H1 (cell line): ENCODE measurements around the gene PCDHA1. TPM values are rescaled to one million over a fixed set of nuclear protein-coding genes. Genes with fewer than 3 reads are reported as not detected.
"Not testable (repeated sequence)": the region's sequence is repeated elsewhere in the genome, so short reads cannot be mapped to it uniquely, and the experiment has no call there.

Experiments
- CTCF ChIA-PET: fragments of 300-600 bp; sonication (Branson Sonifier 250); formaldehyde crosslinking; loops from one replicate; lab custom pipeline; 2021; ENCODE audit not compliant: partially characterized antibody; lab: Charles Lee
- POLR2A ChIA-PET: fragments of 300-600 bp; sonication (Branson Sonifier 250); formaldehyde crosslinking; loops from one replicate; lab custom pipeline; 2021; ENCODE audit warnings: inconsistent platforms; ENCODE audit not compliant: partially characterized antibody; lab: Charles Lee
- DNase-seq, 2 experiments: peaks; one replicate each; pipeline versions ENCODE4 v3.0.0 to v3.0.0-alpha.2; 2010 to 2022; ENCODE audit warnings: low spot score in 2 of 2, low read depth in 1 of 2, mixed read lengths in 1 of 2
- FAIRE-seq: peaks from 2 replicates; lab custom pipeline; 2011; peaks lifted over from hg19 to GRCh38; lab: Jason Lieb, UNC
- H2AFZ ChIP-seq: 2 replicates; pipeline ENCODE4 v1.8.1; 2012; ENCODE audit warnings: low read length, inconsistent platforms
- H2AK5ac ChIP-seq: 2 replicates; pipeline ENCODE4 v1.6.1; 2013; ENCODE audit warnings: low read depth, low read length
- H2BK120ac ChIP-seq: replicated peaks from 2 replicates; pipeline ENCODE3; 2013; ENCODE audit warnings: low read depth, low read length, inconsistent platforms
- H2BK12ac ChIP-seq: 2 replicates; pipeline ENCODE4 v1.6.1; 2013; ENCODE audit warnings: low read depth, low read length
- H2BK15ac ChIP-seq: 2 replicates; pipeline ENCODE4 v1.6.1; 2013; ENCODE audit warnings: low read length
- H2BK20ac ChIP-seq: 2 replicates; pipeline ENCODE4 v1.6.1; 2013; ENCODE audit warnings: low read length
- H2BK5ac ChIP-seq: 2 replicates; pipeline ENCODE4 v1.6.1; 2013; ENCODE audit warnings: low read depth, low read length
- H3K14ac ChIP-seq: 2 replicates; pipeline ENCODE4 v1.6.1; 2013; ENCODE audit warnings: inconsistent platforms; ENCODE audit not compliant: insufficient read length
- H3K18ac ChIP-seq: 2 replicates; pipeline ENCODE4 v1.6.1; 2013; ENCODE audit warnings: low read length; ENCODE audit errors: extremely low read depth
- H3K23ac ChIP-seq: 2 replicates; pipeline ENCODE4 v1.6.1; 2013; ENCODE audit warnings: inconsistent platforms; ENCODE audit not compliant: insufficient read length
- H3K23me2 ChIP-seq: 2 replicates; pipeline ENCODE4 v1.6.1; 2013; ENCODE audit warnings: low read depth, low read length
- H3K27ac ChIP-seq: 2 replicates; pipeline ENCODE4 v1.6.1; 2011; ENCODE audit warnings: low read depth, low read length, inconsistent platforms
- H3K27me3 ChIP-seq, 4 experiments: replicated peaks in 1 of 4; 1 replicate in 1 of 4; 2 replicates in 3 of 4; pipeline versions ENCODE4 v1.6.1 to v1.8.1; 2011 to 2013; ENCODE audit warnings: low read length in 3 of 4, mild to moderate bottlenecking in 3 of 4, inconsistent platforms in 2 of 4, mixed read lengths in 2 of 4, moderate library complexity in 1 of 4; ENCODE audit not compliant: control insufficient read depth in 3 of 4, insufficient read depth in 3 of 4; ENCODE audit errors: extremely low read depth in 1 of 4
- H3K36me3 ChIP-seq, 4 experiments: 2 replicates each; pipeline versions ENCODE4 v1.6.1 to v1.8.1; 2011 to 2013; ENCODE audit warnings: mild to moderate bottlenecking in 4 of 4, low read length in 3 of 4, moderate library complexity in 2 of 4, control low read depth in 1 of 4, inconsistent platforms in 1 of 4; ENCODE audit not compliant: insufficient read depth in 4 of 4, control insufficient read depth in 2 of 4
- H3K4ac ChIP-seq: replicated peaks from 2 replicates; pipeline ENCODE3; 2013; ENCODE audit warnings: low read length, low read depth, mixed read lengths, inconsistent platforms; ENCODE audit not compliant: insufficient read length
- H3K4me1 ChIP-seq, 4 experiments: replicated peaks in 1 of 4; 1 replicate in 1 of 4; 2 replicates in 3 of 4; pipeline versions ENCODE4 v1.6.1 to v1.8.1; 2011 to 2013; ENCODE audit warnings: low read length in 3 of 4, inconsistent platforms in 2 of 4, mixed read lengths in 1 of 4; ENCODE audit not compliant: insufficient read depth in 4 of 4, control insufficient read depth in 3 of 4
- H3K4me2 ChIP-seq, 2 experiments: 2 replicates each; pipeline versions ENCODE4 v1.6.1 to v1.8.1; 2011 to 2013; ENCODE audit warnings: low read depth in 2 of 2, low read length in 2 of 2, control low read depth in 1 of 2, inconsistent platforms in 1 of 2, mild to moderate bottlenecking in 1 of 2; ENCODE audit not compliant: insufficient read depth in 1 of 2
- H3K4me3 ChIP-seq, 4 experiments: fragments of 200-600, 300-600 bp in 1 of 4; sonication (generic), shearing (Covaris generic), sonication (Bioruptor Twin) in 1 of 4; 2 replicates each; pipeline versions ENCODE4 v1.5.1 to v1.8.1; 2011 to 2016; ENCODE audit warnings: low read length in 4 of 4, low read depth in 3 of 4, control low read depth in 2 of 4, inconsistent platforms in 2 of 4, mild to moderate bottlenecking in 2 of 4, mixed read lengths in 1 of 4, moderate library complexity in 1 of 4; ENCODE audit not compliant: insufficient read depth in 2 of 4; ENCODE audit errors: extremely low read depth in 1 of 4
- H3K56ac ChIP-seq: replicated peaks from 2 replicates; pipeline ENCODE3; 2013; ENCODE audit warnings: low read depth, mild to moderate bottlenecking, mixed read lengths, low read length, inconsistent platforms; ENCODE audit not compliant: insufficient read length
- H3K79me1 ChIP-seq: 2 replicates; pipeline ENCODE4 v1.6.1; 2013; ENCODE audit warnings: low read depth, low read length, control low read depth
- H3K79me2 ChIP-seq, 2 experiments: 2 replicates each; pipeline versions ENCODE4 v1.6.1 to v1.8.1; 2012 to 2013; ENCODE audit warnings: low read length in 2 of 2, mild to moderate bottlenecking in 2 of 2, inconsistent platforms in 1 of 2; ENCODE audit not compliant: insufficient read depth in 2 of 2, control insufficient read depth in 1 of 2
- H3K9ac ChIP-seq, 4 experiments: replicated peaks in 1 of 4; 1 replicate in 1 of 4; 2 replicates in 3 of 4; pipeline versions ENCODE4 v1.6.1 to v1.8.1; 2011 to 2013; ENCODE audit warnings: low read depth in 3 of 4, low read length in 3 of 4, control low read depth in 2 of 4, mild to moderate bottlenecking in 2 of 4, moderate library complexity in 2 of 4, inconsistent platforms in 1 of 4; ENCODE audit errors: extremely low read depth in 1 of 4
- H3K9me3 ChIP-seq, 2 experiments: 2 replicates each; pipeline versions ENCODE4 v1.6.1 to v1.8.1; 2012 to 2013; ENCODE audit warnings: mild to moderate bottlenecking in 2 of 2, moderate library complexity in 2 of 2, control low read depth in 1 of 2, inconsistent platforms in 1 of 2, low read depth in 1 of 2, low read length in 1 of 2, mixed read lengths in 1 of 2; ENCODE audit not compliant: insufficient read depth in 2 of 2
- H4K20me1 ChIP-seq, 2 experiments: replicated peaks in 1 of 2; 2 replicates each; pipeline versions ENCODE3 to v1.8.1; 2011 to 2013; ENCODE audit warnings: inconsistent platforms in 2 of 2, low read length in 2 of 2, mild to moderate bottlenecking in 1 of 2; ENCODE audit not compliant: insufficient read depth in 2 of 2, control insufficient read depth in 1 of 2
- H4K5ac ChIP-seq: 2 replicates; pipeline ENCODE4 v1.6.1; 2013; ENCODE audit warnings: low read length, low read depth, mixed read lengths, inconsistent platforms; ENCODE audit not compliant: insufficient read length
- H4K8ac ChIP-seq: 2 replicates; pipeline ENCODE4 v1.8.0; 2013; ENCODE audit warnings: mild to moderate bottlenecking, moderate library complexity, low read length, inconsistent platforms; ENCODE audit not compliant: insufficient read depth; ENCODE audit errors: extremely low read depth
- H4K91ac ChIP-seq: replicated peaks from 2 replicates; pipeline ENCODE3; 2013; ENCODE audit warnings: low read length, mixed read lengths, inconsistent platforms; ENCODE audit not compliant: insufficient read length
- CBX5 ChIP-seq: fragments of 300-800, 300-1000 bp; sonication (generic); IDR thresholded peaks from 2 replicates; pipeline ENCODE4 v1.7.1; 2016; ENCODE audit warnings: antibody characterized with exemption, low read length, low read depth
- CHD1 ChIP-seq: IDR thresholded peaks from 2 replicates; pipeline ENCODE4 v1.6.1; 2012; ENCODE audit warnings: low read depth, low read length, improper control_type of control experiment
- E2F6 ChIP-seq: IDR thresholded peaks from 2 replicates; pipeline ENCODE4 v1.6.1; 2012; ENCODE audit warnings: inconsistent platforms
- KDM5A ChIP-seq: fragments of 200-600 bp; IDR thresholded peaks from 2 replicates; pipeline ENCODE4 v1.7.1; 2012; ENCODE audit warnings: mild to moderate bottlenecking, low read length, inconsistent platforms, mixed read lengths
- RBBP5 ChIP-seq: IDR thresholded peaks from 2 replicates; pipeline ENCODE4 v1.7.1; 2012; ENCODE audit warnings: low read depth, mild to moderate bottlenecking, inconsistent platforms, low read length, moderate library complexity, borderline replicate concordance
- RFX5 ChIP-seq: IDR thresholded peaks from 2 replicates; pipeline ENCODE4 v1.6.1; 2011; ENCODE audit warnings: low read depth, low read length, improper control_type of control experiment, borderline replicate concordance
- SIRT6 ChIP-seq: IDR thresholded peaks from one replicate; pipeline ENCODE4 v1.7.1; 2012; ENCODE audit warnings: low read length, inconsistent platforms
- TCF12 ChIP-seq: IDR thresholded peaks from 2 replicates; pipeline ENCODE4 v1.6.1; 2011; ENCODE audit warnings: low read depth, mild to moderate bottlenecking, low read length
- WGBS, 2 experiments: shearing (Covaris generic) in 1 of 2; methylation state at CpG; one replicate each; pipeline versions ENCODE4 v1.1.6 to v1.1.7; 2013 to 2015; ENCODE audit warnings: low lambda C conversion rate in 2 of 2, mixed read lengths in 2 of 2, inconsistent platforms in 1 of 2, low coverage in 1 of 2, missing lambda C conversion rate in 1 of 2; ENCODE audit not compliant: insufficient replicate concordance in 2 of 2, insufficient coverage in 1 of 2, insufficient read length in 1 of 2; ENCODE audit errors: extremely low coverage in 1 of 2, missing lambda C conversion rate in 1 of 2; 5-methylcytosine and 5-hydroxymethylcytosine counted together
- polyA plus RNA-seq, 7 experiments: library from polyadenylated mRNA; depleted of rRNA in 3 of 7; stranded (reverse) in 5 of 7; unstranded in 2 of 7; fragments of >200 nt in 5 of 7; fragments of 200-250 nt in 2 of 7; gene quantifications; 1 replicate in 5 of 7; 2 replicates in 1 of 7; 4 replicates in 1 of 7; pipeline versions ENCODE4 v1.2.1 to v1.2.3, GENCODE V29; 2011 to 2013; ENCODE audit warnings: missing spikeins in 2 of 7, mixed read lengths in 2 of 7
- total RNA-seq: library from RNA; stranded (reverse); fragmentation: NEBNext Ultra II Directional; extraction: Animal tissue kit (Norgen Biotek cat#: 25700); gene quantifications from 2 replicates; pipeline ENCODE4 v1.2.1, GENCODE V29; 2021

The PCDHA1 gene
- total and polyA plus RNA-seq, 2 of the 8 experiments (the other 6 are each of a cell fraction or from before 2014, with no cell fraction given), result 0.23 to 0.50 TPM

GRCh38 chr5:140875085-140876065 is 89.4 kb downstream of the PCDHA1 start, which contains the start of gene PCDHA12 (continued):
- TF ChIP-seq RBBP5 (no peak), CBX5 (no peak), E2F6 (no peak), SIRT6 (no peak), KDM5A (no peak), TCF12 (no peak), CHD1 (no peak), RFX5 (no peak)

- Histone ChIP-seq H3K4me2 (peak overlapping the region in 1 of 2 experiments; percentile 26; a peak in 1 of 4 replicates), H3K36me3 (peaks cover 0 to 11% (median 0%) of the 10 kb centered on the region in 4 experiments; a peak in 2 of 8 replicates), H3K79me2 (peaks cover 0 to 14% of the 10 kb centered on the region in 2 experiments; a peak in 2 of 4 replicates), H2BK15ac (peak overlapping the region; percentile 13; the same call in 1 of the 2 replicates)
- H2BK5ac ChIP-seq, H3K14ac ChIP-seq, H2BK120ac ChIP-seq, H2BK12ac ChIP-seq, H3K56ac ChIP-seq, H4K5ac ChIP-seq, H3K4me1 ChIP-seq, H2AK5ac ChIP-seq, H3K23me2 ChIP-seq, H4K8ac ChIP-seq, H3K27ac ChIP-seq, H3K18ac ChIP-seq, H3K4me3 ChIP-seq, H3K9ac ChIP-seq, H4K91ac ChIP-seq, H3K27me3 ChIP-seq, H2BK20ac ChIP-seq, H3K79me1 ChIP-seq, FAIRE-seq, DNase-seq, H3K23ac ChIP-seq, H2AFZ ChIP-seq, H3K4ac ChIP-seq, H4K20me1 ChIP-seq, H3K9me3 ChIP-seq: not testable (repeated sequence)
- POLR2A ChIA-PET, result interaction anchor here (0.8 to 3.6 kb wide), 4 partner anchors 50 to 164 kb away, joined by 3 to 32 read pairs (median 7); partner anchors contain the start of genes PCDHAC1 and PCDHAC2
- WGBS, 2 experiments, result 98% methylated on average over 72 of the region's 80 CpGs; no CpG with 5 or more reads in 1 of the 2 experiments
- CTCF ChIA-PET, result interaction anchor here (0.9 to 9.3 kb wide), 23 partner anchors 10 to 222 kb away, joined by 3 to 141 read pairs (median 6); partner anchors contain the start of genes PCDHA10, PCDHA4, PCDHA8 and PCDHAC1
Measured at GRCh38 chr5:140876541-140877261, 90.8 kb downstream of the PCDHA1 start.
